A549 treated with Hydrocortisone at 1 μM for 4 hours (cell line): Measurements from ENCODE around the gene RING1. TPM values are rescaled to one million over a fixed set of nuclear protein-coding genes. Genes with fewer than 3 reads are reported as not detected.

Source experiments
- total RNA-seq: library from RNA; stranded (reverse); fragments of 200-300 nt; extraction: Qiagen RNA extraction; gene quantifications from 5 replicates; pipeline ENCODE4 v1.2.3, GENCODE V29; 2022

The RING1 gene
- 20.3 to 25.5 TPM (median 23.6 TPM) in 5 replicates for total RNA-seq

DNA sequence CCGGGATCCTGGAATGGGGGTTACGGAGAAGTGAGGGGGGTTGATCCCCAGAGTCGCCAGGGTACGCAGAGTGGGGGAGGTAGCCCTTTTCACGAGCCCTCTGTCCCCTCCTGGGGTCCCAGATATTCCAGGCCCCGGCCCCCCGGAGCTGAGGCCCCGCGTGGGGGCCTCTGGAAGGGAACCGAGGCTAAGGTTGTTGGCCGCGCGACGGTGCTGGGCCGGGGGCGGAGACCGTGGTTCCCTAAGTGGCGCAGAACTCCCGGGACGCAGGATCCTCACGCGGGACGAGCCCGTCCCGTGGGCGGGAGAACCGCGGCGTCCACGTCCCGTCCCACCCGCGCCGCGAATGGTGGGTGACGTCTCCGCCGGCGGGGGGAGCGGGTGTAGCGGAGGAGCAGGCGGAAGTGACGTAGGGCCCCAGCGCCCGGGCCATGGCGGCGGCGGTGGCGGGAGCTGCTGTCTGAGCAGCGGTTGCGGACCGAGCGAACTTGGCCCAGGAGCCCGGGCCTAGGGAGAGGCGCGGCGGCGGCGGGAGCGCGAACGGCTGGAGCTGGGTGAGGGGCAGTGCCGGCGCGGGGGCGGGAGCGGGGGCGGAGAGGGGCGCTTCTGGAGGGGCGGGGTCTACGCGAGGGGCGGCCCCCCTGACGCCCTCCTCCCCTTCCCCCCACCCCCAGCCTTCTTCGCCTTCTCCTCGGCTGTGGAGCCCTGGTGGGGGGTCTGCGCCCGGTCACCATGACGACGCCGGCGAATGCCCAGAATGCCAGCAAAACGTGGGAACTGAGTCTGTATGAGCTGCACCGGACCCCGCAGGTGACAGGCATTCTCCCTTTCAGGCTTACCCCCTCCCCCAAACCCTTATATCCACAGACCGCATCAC is at the start of gene RING1:
Gene RING1, plus strand, starts transcription at position 410 of the 877 bp plus-strand sequence. Its CDS starts 323 bp downstream, at position 733.

DNA sequence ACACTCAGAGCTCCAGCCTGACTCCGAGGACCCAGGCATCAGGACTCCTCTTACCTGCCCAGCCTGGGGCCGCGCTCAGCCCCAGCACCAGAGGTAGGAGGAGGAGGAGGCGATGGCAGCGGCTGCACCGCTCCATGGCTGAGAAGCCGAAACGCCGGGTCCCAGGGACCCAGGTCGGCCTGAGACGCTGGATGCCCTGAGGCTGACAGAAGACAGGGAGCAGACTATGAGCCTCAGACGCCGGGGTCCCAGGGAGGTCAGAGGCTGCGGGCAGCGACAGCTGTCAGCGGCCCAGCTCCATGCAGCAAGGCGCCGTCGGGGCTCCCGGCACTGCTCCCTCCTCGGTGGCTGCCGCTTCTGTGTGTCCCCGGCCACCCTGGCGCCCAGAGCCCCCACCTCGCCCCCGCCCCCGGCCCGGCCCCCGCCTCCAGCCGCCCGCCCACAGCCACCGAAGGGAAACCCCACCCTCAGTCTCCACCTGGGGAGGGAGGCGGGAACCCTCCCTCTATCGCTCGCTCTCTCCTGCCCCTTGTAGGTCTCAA is 16.1 kb upstream of the RING1 start, which contains the start of gene COL11A2:
Gene COL11A2, minus strand, starts transcription at position 363 of the 542 bp plus-strand sequence. Its CDS starts 227 bp downstream, at position 136.

DNA sequence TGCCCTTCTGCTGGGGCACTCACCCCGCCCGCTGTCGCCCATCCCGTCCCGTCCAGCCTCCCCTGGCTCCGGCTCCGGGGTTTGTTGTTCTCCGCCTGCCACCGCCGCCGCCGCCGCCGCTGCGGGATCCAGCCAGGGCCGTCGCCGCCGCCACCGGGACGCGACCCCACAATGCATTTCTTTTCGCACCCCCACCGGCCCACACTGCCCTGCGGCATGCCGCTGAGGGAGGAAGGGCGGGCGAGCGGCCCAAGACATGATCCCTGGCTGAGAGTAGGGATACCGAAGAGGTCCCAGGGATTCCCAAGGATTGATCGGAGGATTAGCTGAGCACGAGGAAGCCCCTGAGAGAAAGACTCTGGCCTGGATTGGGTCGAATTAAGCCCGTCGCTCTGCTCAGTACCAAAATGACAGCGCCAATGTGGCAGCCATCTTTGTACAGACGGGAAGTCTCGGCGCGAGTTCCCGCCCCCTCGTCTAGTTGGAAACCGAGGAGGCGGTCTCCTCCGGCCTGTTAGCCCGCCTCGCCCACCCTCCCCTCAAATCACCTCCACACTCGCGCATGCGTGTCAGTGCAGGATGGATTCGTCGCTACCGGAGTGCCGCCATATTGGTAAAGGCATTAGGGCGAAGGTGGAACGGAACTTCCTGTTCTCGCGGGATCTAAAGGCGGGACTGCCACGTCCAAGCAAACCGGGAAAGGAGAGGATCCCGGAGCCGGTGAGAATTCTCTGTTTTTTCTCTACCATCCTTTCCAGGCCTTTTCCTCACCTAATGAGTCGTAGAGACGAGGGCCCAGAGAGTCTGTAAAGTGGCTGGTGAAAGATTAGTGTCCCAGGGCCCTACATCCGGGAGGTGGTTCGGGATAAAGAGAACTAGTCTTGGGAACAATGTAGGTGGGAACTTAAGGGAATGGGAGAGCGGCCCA is 7.8 kb upstream of the RING1 start, which contains the start of the genes RXRB and SLC39A7:
Gene RXRB, minus strand, starts transcription at position 447 of the 928 bp plus-strand sequence. Its CDS starts 189 bp downstream, at position 258.
Gene SLC39A7, plus strand, starts transcription at position 649 of the 928 bp plus-strand sequence. CDS start 379 bp downstream, outside the sequence.

DNA sequence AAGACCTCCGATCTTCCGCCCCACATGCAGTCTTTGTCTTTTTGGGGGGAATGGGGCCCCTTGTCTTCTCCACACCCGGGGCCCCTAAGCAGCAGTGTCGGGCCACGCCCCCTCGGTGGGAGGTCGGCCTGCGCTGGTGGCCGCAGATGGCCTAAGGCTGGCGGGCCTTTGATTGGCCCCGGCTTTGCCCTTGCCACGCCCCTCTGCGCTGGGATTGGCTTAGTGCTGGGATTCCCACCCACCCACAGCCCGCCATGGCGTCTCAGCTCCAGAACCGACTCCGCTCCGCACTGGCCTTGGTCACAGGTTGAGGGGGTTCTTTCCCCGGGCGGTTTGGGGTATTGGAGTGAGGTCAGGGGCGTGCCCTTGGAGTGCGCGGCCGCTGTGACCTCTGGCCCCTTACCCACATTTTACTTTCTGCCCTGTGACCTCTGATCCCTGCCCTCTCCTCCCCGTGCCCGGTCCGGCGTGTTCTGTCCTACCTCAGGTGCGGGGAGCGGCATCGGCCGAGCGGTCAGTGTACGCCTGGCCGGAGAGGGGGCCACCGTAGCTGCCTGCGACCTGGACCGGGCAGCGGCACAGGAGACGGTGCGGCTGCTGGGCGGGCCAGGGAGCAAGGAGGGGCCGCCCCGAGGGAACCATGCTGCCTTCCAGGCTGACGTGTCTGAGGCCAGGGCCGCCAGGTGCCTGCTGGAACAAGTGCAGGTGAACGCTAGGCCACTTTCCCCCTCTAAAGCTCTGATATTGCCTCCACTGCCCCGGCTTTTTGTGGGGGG is 3.7 kb upstream of the RING1 start, which contains the start of gene HSD17B8:
Gene HSD17B8, plus strand, starts transcription at position 241 of the 776 bp plus-strand sequence. Its CDS starts 14 bp downstream, at position 255.

Other genes with a start within 250 kb of the RING1 start
- gene BRD2, start 239.9 kb upstream of the RING1 start, total RNA-seq = 108 to 139 TPM (median 123 TPM) in 5 replicates
- gene HLA-DOA, start 198.9 kb upstream of the RING1 start, total RNA-seq = 0.06 TPM in 1 of 5 replicates, not detected in the others
- 0.08 to 0.25 TPM in 2 of 5 replicates, not detected in the others for gene HLA-DPA1, start 134.9 kb upstream of the RING1 start, total RNA-seq
- 0.05 TPM in 1 of 5 replicates, not detected in the others for gene HLA-DPB1, start 132.5 kb upstream of the RING1 start, total RNA-seq
- gene COL11A2, start 16.0 kb upstream of the RING1 start, total RNA-seq = 0.52 to 0.93 TPM (median 0.73 TPM) in 5 replicates
- 18.4 to 21.6 TPM (median 20.6 TPM) in 5 replicates for gene RXRB, start 7.8 kb upstream of the RING1 start, total RNA-seq
- 98.2 to 128 TPM (median 107 TPM) in 5 replicates for gene SLC39A7, start 7.6 kb upstream of the RING1 start, total RNA-seq
- gene HSD17B8, start 3.8 kb upstream of the RING1 start, total RNA-seq = 12.2 to 16.7 TPM (median 14.9 TPM) in 5 replicates
- gene VPS52, start 63.4 kb downstream of the RING1 start, total RNA-seq = 16.0 to 19.1 TPM (median 17.0 TPM) in 5 replicates
- gene RPS18, start 63.6 kb downstream of the RING1 start, total RNA-seq = 2,510 to 2,725 TPM (median 2,552 TPM) in 5 replicates
- gene B3GALT4, start 68.6 kb downstream of the RING1 start, total RNA-seq = 0.56 to 1.2 TPM (median 0.95 TPM) in 5 replicates
- 48.8 to 53.2 TPM (median 50.6 TPM) in 5 replicates for gene WDR46, start 80.7 kb downstream of the RING1 start, total RNA-seq
- 95.0 to 118 TPM (median 104 TPM) in 5 replicates for gene PFDN6, start 81.1 kb downstream of the RING1 start, total RNA-seq
- gene RGL2, start 90.4 kb downstream of the RING1 start, total RNA-seq = 11.7 to 14.0 TPM (median 13.1 TPM) in 5 replicates
- 35.1 to 42.4 TPM (median 36.9 TPM) in 5 replicates for gene TAPBP, start 105.6 kb downstream of the RING1 start, total RNA-seq
- gene ZBTB22, start 109.2 kb downstream of the RING1 start, total RNA-seq = 2.4 to 3.4 TPM (median 3.3 TPM) in 5 replicates
- 34.5 to 41.5 TPM (median 34.7 TPM) in 5 replicates for gene DAXX, start 114.5 kb downstream of the RING1 start, total RNA-seq
- 42.3 to 45.8 TPM (median 44.0 TPM) in 5 replicates for gene KIFC1, start 183.3 kb downstream of the RING1 start, total RNA-seq
- 14.2 to 18.0 TPM (median 15.3 TPM) in 5 replicates for gene PHF1, start 202.5 kb downstream of the RING1 start, total RNA-seq
- 167 to 226 TPM (median 199 TPM) in 5 replicates for gene CUTA, start 209.6 kb downstream of the RING1 start, total RNA-seq
- 3.1 to 4.8 TPM (median 4.4 TPM) in 5 replicates for gene SYNGAP1, start 211.6 kb downstream of the RING1 start, total RNA-seq
- gene ZBTB9, start 246.1 kb downstream of the RING1 start, total RNA-seq = 9.9 to 12.3 TPM (median 11.7 TPM) in 5 replicates